HepG2 (cell line): ENCODE data around the gene USP24. TPM values are rescaled to one million over a fixed set of nuclear protein-coding genes. Genes with fewer than 3 reads are reported as not detected.

ENCODE experiments used
- ASH2L ChIP-seq: fragments of 300-600, 200-600 bp; sonication (generic); IDR thresholded peaks from 2 replicates; pipeline ENCODE4 v1.7.0; 2017; ENCODE audit warnings: low read depth, mild to moderate bottlenecking, moderate library complexity, mixed read lengths, low read length; ENCODE audit not compliant: insufficient read length
- ATF7-NPFF ChIP-seq: sonication (generic); formaldehyde crosslinking; IDR thresholded peaks from 2 replicates; pipeline ENCODE4 v1.8.1; 2023; ENCODE audit warnings: mild to moderate bottlenecking, low read depth, missing genetic modification reagents, moderate library complexity
- CEBPZ ChIP-seq: IDR thresholded peaks from 2 replicates; pipeline ENCODE4 v1.6.1; 2012; ENCODE audit warnings: low read length, improper control_type of control experiment
- CREB3 ChIP-seq: sonication (generic); formaldehyde crosslinking; IDR thresholded peaks from 2 replicates; pipeline ENCODE4 v1.5.0; 2020; ENCODE audit warnings: missing genetic modification reagents
- DNMT1 ChIP-seq: sonication (generic); formaldehyde crosslinking; IDR thresholded peaks from 2 replicates; pipeline ENCODE4 v1.5.1; 2020; ENCODE audit warnings: mild to moderate bottlenecking, missing genetic modification reagents
- FOXO4 ChIP-seq: sonication (generic); formaldehyde crosslinking; conservative IDR thresholded peaks from 2 replicates; pipeline ENCODE4 v1.8.1; 2023; ENCODE audit warnings: missing genetic modification reagents
- GTF3A ChIP-seq: sonication (generic); formaldehyde crosslinking; conservative IDR thresholded peaks from 2 replicates; pipeline ENCODE4 v1.4.0; 2020; ENCODE audit warnings: mild to moderate bottlenecking, missing genetic modification reagents
- KLF13 ChIP-seq: sonication (generic); formaldehyde crosslinking; IDR thresholded peaks from 2 replicates; pipeline ENCODE4 v1.4.0; 2020; ENCODE audit warnings: mild to moderate bottlenecking, missing genetic modification reagents
- RERE ChIP-seq: IDR thresholded peaks from 2 replicates; pipeline ENCODE4 v1.6.1; 2016; ENCODE audit warnings: low read depth, missing genetic modification reagents, missing compliant biosample characterization
- SYNCRIP ChIP-seq: fragments of 200-400 bp; formaldehyde crosslinking; IDR thresholded peaks from 2 replicates; pipeline ENCODE4 v1.6.1; 2018; ENCODE audit warnings: mild to moderate bottlenecking, low read depth, low read length; ENCODE audit not compliant: insufficient read depth
- ZNF234 ChIP-seq: sonication (generic); formaldehyde crosslinking; conservative IDR thresholded peaks from 2 replicates; pipeline ENCODE4 v1.5.1; 2020; ENCODE audit warnings: mild to moderate bottlenecking, missing genetic modification reagents
- ZNF30 ChIP-seq: sonication (generic); formaldehyde crosslinking; IDR thresholded peaks from 2 replicates; pipeline ENCODE4 v1.5.0; 2020; ENCODE audit warnings: mild to moderate bottlenecking, missing genetic modification reagents
- ZNF430 ChIP-seq: sonication (generic); formaldehyde crosslinking; IDR thresholded peaks from 2 replicates; pipeline ENCODE4 v1.9.0; 2021; ENCODE audit warnings: mild to moderate bottlenecking, missing genetic modification reagents
- ZNF639 ChIP-seq: conservative IDR thresholded peaks from 2 replicates; pipeline ENCODE4 v1.6.1; 2018; ENCODE audit warnings: missing genetic modification reagents
- polyA plus RNA-seq, 8 experiments: library from polyadenylated mRNA; depleted of rRNA in 3 of 8; stranded (reverse) in 7 of 8; unstranded in 1 of 8; fragments of >200 nt; fragmentation: Illumina TruSeq in 4 of 8; extraction: Trizol in 4 of 8; gene quantifications; 2 replicates each; pipeline versions ENCODE4 v1.2.1 to v1.2.3, GENCODE V29; 2011 to 2016; ENCODE audit warnings: low read depth in 4 of 8, missing spikeins in 1 of 8, mixed read lengths in 1 of 8; ENCODE audit not compliant: insufficient read depth in 1 of 8
- total RNA-seq, 5 experiments: library from RNA; depleted of rRNA; stranded (reverse); fragments of >200 nt; fragmentation: Illumina TruSeq; extraction: Trizol; gene quantifications; 2 replicates each; pipeline ENCODE4 v1.2.3, GENCODE V29; 2016; ENCODE audit warnings: low read depth in 1 of 5

The USP24 gene
- total and polyA plus RNA-seq, 2 of the 13 experiments (the other 11 are each of a cell fraction or from before 2014, with no cell fraction given): 18.8 to 47.6 TPM

GRCh38 chr1:55039342-55040082, 175.7 kb downstream of the USP24 start, which contains the start of gene PCSK9 (continued):
- TF ChIP-seq CEBPZ (no peak), ZNF639 (no peak), ASH2L (no peak), SYNCRIP (no peak), RERE (peak; percentile 49; the same call in 1 of the 2 replicates), DNMT1 (CRISPR knock-in tag) (0 out of 2 replicates have a peak, but pooled peaks have one; percentile 34), KLF13 (CRISPR knock-in tag) (no peak), FOXO4 (CRISPR knock-in tag) (0 out of 2 replicates have a peak, but pooled peaks have one; percentile 68), ZNF234 (CRISPR knock-in tag) (no peak), ZNF30 (peak; percentile 84; the same call in 1 of the 2 replicates), ZNF430 (peak; percentile 96), CREB3 (no peak; the same call in 1 of the 2 replicates), ATF7-NPFF (CRISPR knock-in tag) (peak; percentile 85), GTF3A (CRISPR knock-in tag) (no peak)
